Hematopoietic multipotent progenitor cell treated with erythropoietin and hydrocortisone succinate and interleukin-3 and kit ligand, for 17 days (in vitro differentiated cells): ENCODE measurements around the gene REPS1.
"Not testable (repeated sequence)": the region's sequence is repeated elsewhere in the genome, so short reads cannot be mapped to it uniquely, and the experiment has no call there.

Experiments used
- DNase-seq: peaks from one replicate; pipeline ENCODE4 v3.0.0-alpha.2; 2015; ENCODE audit warnings: low spot score

REPS1 gene

DNA sequence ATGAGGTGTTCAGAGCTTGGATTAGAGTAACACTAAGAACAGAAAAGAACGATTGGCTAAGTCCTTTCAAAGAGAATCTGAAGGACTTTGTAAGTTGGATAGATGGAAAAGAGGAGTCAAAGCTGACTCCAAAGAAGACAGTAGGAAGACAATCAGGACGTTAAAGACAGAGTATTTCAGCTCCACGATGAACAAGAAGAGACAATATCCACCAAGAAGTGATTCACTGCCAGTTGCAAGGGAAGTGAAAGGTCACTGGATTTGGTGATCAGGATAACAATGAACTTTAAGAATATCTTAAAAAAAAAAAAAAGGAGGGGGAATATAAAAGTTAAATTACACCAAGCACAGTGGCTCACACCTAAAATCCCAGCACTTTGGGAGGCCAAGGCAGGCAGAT lies 17.9 kb downstream of the REPS1 start:
- no peak for DNase-seq

GRCh38 chr6:138966870-138967269 lies 21.2 kb downstream of the REPS1 start:
- no peak for DNase-seq

DNA sequence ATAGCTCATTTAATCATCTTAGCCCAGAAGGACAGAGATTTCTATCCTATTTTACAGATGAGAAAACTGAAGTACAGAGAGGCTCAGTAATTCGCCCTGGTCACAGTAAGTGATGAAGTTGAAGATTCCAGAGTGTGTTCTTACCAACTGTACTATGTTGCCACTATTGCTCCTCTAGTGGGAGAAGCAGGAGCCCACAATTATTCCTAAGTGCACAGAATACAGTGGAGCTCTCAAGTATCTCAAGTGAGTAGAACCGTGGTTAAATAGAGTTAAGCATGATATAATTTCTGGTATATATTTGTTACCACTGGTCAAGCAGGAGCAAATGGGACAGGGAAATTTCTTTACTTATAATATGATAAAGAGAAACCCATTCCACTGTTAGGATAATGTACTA lies 22.1 kb downstream of the REPS1 start:
- no peak for DNase-seq

DNA sequence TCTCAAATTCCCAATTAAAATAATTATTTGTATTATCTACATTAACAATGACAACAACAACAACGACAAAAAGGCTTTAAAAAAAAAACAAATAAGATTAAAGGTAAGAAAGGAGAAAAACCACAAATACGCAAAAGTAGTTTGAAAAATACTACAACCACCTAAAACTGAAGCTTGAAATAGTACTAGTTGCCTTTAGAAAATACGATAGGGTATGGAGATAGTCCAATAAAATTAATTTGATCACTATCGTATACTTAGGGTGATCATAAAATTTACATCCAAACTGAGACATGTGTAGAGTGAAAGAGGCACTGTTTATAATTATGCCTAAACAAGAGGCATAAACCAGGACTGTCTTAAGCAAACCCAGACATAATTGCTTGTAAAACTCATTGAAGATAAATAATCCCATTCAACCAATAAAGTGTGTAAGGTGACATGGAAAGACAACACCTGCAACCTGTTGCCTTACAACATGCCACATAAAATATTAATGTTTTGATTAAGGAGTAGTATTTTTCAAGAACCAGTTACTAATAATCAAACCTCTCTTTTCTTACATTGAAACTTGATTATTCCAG lies 22.7 kb downstream of the REPS1 start:
- DNase-seq, result no peak

GRCh38 chr6:138964012-138964411 lies 24.0 kb downstream of the REPS1 start:
- no peak for DNase-seq

DNA sequence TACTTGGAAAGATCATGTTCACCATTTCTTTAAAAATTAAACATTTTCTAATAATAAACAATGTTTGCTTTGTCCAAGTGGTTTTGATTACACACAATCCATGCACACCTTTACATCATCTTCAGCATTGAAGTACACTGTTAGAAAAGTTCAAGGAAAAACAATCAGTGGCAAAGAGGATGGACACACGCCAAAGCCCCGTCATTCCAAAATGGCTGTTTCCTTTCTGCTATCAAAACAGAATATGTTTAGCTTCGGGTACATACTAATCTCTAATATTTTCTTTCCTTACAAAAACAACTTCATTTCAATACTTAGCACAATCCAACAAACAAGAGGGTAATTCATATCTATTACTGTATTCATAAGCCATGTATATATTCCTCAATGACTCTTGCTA lies 24.5 kb downstream of the REPS1 start:
- DNase-seq, result no peak

DNA sequence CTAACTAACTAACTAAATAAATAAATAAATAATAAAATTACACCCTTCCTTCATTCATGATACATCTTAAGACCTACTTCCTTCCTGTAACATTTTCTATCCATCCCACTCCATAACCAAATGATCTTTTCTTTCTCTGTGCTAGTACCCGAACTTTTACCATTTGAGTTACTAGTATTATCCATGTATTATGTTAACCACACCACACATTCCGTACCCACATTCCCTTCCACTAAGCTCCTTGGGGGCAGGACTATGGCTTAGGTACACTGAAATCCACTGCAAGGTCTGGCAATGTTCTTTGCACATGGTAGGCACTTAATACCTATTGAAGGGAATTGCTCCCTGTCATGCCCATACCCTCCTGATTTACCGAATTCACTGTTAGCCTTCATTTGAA lies 24.9 kb downstream of the REPS1 start:
- no peak for DNase-seq

DNA sequence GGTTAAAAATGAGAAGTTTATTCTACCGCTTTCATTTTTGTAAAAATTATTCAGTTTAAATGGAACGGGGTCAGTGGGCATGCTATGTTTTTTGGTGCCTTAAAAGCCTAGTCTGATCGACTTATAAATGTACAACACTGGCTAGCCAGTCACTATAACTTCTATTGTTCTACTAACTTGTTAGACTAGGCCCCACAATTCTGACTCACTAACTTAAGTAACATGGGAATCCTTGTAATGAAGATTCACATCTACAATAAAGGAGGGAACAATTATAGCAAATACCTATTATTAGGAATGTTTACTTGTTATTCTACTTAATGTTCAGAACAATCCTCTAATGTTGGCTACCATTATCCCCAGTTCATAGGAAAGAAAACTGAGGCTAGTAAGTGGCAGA lies 28.5 kb downstream of the REPS1 start:
- DNase-seq, result no peak

DNA sequence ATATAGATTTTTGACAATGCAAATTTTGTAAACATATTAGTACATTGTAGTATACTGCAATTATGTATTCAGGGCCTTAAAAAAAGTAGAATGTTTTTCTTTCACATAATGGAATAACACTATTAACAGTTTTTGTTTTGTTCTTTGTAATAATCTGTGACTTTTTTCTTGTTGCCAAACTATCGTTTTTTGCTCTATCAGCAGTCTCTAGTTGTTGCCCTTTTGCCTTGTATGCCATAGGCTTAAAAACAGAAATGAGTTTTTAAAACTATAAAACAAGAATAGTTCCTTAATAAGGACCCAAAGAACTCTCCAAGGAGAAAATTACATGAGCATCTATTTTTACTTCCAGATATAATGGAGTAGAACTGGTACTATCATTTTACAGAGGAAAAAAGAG lies 29.5 kb downstream of the REPS1 start:
- DNase-seq, result no peak

DNA sequence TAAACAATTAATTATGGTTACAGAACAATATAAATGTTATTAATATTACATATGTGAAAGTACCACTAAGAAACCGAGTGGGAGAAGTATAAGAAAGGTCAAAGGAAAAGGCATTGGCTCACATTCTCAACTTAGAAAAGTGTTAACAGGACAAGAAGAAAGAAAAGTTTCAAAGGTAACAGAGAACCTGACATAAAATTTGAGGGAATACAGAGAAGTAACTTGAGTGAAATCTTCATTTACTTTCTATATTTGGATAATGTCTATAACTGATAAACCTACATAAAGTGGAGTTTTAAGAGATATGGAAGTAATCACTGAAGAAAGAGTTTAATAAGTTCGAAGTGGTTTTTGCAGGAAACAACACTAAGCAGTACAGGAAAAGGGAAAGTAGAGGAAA lies 30.1 kb downstream of the REPS1 start:
- DNase-seq, result no peak

- DNase-seq, result no peak
Observed at GRCh38 chr6:138957484-138957883, 30.6 kb downstream of the REPS1 start.

- DNase-seq, result no peak
Observed at GRCh38 chr6:138956244-138956924, 31.7 kb downstream of the REPS1 start.

GRCh38 chr6:138955262-138955661 lies 32.8 kb downstream of the REPS1 start:
- DNase-seq, result no peak

- no peak for DNase-seq
Observed at GRCh38 chr6:138953451-138953850, 34.6 kb downstream of the REPS1 start.

GRCh38 chr6:138948546-138949179 lies 39.4 kb downstream of the REPS1 start:
- no peak for DNase-seq

DNA sequence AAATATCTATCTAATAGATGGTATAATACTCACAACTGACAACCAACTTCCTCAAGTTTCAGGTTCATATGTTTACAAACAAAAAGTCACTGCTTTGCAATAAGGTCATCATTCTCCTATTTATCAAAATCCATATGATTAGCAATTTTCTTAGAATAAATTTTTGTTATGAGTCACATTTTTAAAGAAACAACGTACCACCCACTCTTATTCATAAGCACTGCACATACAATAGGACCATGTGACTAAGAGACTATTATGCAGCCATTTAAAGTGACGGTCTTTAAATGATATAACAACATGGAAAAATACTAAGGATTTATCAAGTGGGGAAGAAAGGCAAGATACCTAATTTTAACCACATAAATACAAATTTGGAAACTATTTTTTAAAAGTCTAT lies 40.0 kb downstream of the REPS1 start:
- DNase-seq, result no peak

DNA sequence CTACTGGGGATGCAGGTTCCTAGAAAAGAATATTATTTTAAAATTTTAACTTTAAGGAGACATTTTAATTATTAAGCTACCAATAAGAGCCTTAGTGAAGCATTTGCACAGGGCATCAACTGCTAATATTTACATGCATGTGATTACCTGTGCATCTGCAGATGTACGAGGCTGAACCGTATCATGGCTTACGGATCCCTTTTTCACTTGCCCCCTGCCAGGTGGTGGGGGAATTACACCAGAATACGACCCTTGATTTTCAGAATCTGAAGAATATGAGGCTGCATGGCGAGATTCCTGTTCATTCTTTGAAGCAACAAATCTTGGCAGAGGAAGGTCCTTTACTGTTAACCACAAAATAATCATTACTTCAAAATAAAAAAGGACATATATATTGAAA lies 42.7 kb downstream of the REPS1 start:
- no peak for DNase-seq

DNA sequence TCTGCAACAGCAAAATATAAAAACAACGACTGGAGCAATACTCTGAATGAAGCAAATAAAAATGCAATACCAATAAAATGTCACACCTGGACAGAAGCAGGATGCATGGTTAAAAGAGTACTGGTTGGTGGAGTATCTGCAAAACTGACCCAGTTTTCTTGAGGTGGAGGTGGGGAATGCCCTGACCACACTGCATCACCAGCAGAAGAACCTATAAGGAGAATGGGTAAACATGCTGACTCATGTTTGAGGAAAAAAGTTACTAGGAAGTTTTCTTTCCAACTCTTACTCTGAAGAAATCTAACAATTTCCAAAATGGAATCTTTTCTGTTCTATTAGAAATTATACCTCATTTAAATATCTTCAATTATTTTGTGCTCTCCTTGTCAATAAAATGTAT lies 43.6 kb downstream of the REPS1 start:
- no peak for DNase-seq

- DNase-seq, result no peak
Observed at GRCh38 chr6:138943089-138943625, 44.9 kb downstream of the REPS1 start.

GRCh38 chr6:138936873-138937272 lies 51.2 kb downstream of the REPS1 start:
- not testable (repeated sequence) for DNase-seq

DNA sequence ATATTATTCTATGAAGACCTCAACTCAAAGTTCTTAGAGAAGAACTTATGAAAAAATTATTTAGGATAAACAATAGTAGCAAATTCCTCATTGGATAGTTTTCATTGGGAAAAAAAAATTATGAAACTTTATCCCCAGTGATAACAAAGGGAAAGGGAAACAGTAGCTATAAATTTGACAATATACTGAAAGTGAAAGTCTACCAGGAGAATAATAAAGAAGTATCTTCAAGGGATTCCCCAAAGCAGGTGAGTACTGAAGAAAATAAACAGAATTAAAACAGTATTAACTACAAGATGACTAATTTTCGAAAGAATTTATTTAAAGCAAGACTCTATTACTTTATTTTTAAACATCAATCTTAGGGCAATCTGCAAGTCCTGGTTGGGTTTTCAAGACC lies 56.4 kb downstream of the REPS1 start:
- DNase-seq, result no peak

- no peak for DNase-seq
Observed at GRCh38 chr6:138926579-138926978, 61.5 kb downstream of the REPS1 start.

DNA sequence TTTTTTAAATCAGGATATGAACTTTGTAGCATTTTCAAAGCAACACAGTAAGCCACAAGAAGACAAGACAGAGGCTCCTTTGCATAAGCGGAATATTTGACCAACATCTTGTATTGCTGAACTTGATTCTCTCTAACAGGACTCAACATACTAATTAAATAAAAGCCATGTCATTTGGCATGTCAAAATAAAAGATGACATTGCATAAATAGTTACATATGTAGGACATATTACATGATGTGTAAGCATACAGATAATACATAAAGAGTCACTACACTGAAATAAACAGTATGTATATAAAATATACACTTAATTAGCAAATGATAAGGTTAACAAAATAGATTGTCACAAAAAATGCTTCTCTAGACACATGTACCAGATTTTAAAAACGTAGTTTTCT lies 62.2 kb downstream of the REPS1 start:
- DNase-seq, result no peak

GRCh38 chr6:138923561-138923960 lies 64.5 kb downstream of the REPS1 start:
- DNase-seq, result no peak
